Measurements from ENCODE around the gene PPP1R27.

PPP1R27 gene

DNA sequence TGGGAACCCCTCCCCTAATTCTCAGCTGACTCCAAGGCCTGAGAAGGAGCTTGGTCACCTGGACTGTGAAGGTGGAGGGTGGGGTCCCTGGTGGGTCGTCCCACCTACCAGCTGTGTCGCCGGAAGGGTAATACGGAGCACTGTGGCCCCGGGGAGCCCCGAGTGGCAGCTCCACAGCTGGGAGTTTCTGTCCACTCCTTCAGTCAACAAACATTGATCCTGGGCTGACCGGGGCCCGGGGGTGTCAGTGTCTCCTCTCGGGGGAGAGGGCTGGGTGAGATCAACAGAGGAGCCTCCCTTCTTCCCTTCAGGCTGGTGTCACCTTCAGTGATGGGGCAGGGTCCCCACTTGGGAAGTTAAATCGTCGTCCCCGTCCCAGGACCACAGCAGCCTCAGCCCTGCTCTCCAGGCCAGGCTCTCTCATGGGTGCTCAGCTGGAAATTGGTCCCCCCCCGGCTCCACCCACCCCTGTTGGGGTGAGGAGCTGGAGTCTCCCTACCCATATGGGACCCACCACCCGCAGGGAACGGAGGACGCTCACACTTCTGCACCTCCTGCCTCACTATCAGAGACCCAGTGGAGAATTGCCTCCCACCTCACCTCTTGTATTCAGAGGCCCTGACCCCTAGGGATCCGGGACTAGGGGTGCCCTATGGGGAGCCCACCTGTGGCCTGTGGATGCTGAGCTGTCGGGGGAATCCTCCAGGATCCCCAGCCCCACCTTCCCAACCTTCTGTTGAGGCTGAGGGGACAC is 29.0 kb downstream of the PPP1R27 start:
- DNase-seq, result no peak

DNA sequence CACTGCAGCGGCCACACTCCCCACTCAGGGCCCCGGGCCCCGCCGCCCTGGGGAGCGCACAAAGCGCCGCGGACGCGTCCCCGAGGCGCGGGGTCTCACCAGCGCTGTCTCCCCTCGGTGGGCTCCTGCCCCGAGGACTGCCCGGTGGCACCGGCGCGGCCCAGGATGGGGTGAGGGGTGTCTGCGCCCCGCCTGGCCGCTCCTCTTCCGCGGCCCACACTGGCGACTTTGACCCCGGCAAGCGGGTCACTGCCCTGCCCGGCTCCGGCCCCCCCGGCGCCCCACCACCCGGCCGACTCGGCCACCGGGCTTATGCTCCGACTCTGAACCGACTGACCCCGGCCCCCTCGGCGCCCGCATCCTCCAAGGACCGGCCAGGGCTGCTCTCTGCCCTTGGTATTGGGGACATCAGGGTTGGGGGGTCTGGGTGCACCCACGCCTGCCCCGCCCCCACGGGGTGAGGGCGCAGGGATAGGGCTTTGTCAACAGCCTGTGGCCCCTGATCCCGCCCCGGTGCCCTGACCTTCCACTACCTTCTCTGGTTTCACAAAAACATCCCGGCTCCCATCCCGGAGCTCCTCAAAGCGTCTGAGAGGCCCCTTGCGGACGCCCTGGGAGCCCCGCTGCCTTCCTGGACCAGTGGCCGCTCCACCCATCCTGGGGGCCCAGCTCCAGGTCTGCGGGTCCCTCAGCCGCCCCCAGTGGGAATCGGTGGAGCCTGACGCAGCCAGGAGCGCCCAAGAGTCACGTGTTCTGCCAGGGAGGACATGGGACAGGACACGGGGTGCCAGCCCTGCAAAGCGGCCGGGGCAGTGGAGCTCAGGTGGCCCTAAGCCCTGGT is 30.1 kb downstream of the PPP1R27 start:
- peak; percentile 42 for DNase-seq

DNA sequence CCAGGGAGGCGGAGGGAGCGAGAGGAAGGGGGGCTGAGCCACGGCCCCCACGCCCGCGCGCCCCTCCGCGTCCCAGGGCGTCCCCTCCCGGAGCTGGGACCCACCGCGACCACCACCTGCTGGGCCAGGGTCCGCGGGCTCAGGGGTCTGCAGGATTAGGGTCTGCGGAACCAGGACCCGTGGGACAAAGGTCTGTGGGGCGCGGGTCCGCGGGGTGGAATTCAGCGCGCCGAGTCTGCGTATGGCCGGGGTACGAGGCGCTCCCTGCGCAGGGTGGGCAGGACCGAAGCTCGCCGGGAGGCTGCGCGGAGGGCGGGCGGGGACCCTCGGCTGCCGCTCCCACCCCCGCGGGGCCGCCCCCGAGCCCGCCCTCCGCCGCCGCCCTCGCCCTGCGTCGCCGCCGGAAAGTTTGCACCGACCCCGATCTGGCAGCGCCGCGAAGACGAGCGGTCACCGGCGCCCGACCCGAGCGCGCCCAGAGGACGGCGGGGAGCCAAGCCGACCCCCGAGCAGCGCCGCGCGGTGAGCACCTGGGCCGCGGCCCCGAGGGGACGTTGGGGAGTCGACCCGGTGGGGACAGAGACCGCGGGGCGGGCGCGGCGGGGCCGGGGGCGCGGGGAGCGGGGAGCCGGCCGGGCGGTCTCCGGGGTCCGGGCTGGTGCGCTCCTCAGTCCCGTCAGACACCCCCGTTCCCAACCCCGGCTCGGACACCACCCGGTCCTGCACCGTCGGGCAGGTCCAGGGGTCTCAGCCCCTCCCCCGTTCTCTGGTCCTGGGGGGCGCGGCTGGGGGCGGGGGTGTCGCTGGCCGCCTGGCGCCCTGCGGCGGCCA is 30.9 kb downstream of the PPP1R27 start, which contains the start of gene GCGR:
GCGR (plus strand) TSS at position 423 of the 831 bp plus-strand sequence. CDS start 4,869 bp downstream, outside the sequence.
- no peak for DNase-seq

DNA sequence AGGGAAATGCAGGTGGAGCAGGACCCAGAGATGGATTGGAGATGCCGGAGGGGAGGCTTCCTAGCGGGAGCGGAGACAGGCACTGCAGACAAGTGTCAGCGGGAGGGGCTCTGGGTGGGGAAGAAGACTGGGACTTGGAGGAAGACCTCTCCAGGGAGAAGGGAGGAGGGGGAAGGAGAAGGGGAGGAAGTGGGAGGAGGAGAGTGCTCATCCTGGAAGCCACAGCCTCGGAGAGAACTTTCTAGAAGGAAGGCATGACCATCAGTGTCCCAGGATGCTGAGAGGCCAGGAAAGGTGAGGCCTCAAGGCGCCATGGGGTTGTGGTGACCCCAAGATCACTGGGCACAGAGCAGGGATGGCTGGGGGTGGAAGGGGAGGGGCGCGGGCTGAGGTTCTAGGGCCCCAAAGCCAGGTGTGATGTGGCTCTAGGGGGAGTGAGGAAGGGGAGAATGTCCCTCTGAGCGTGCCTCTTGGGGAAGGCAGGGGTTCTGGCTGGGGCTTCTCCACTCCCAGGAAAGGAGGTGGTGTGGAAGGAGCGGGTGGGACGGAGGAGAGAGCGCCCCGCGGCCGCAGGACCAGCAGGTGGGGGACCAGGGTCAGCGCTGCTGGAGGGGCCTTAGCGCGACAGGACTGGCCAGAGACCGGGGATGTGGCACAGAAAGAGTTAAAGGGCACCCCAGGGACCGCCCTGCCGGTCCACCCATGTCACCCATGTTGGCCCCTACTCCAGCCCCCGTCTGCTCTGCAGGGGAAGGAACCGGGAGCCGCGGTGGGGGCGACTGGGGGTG is 31.8 kb downstream of the PPP1R27 start:
- DNase-seq, result no peak

DNA sequence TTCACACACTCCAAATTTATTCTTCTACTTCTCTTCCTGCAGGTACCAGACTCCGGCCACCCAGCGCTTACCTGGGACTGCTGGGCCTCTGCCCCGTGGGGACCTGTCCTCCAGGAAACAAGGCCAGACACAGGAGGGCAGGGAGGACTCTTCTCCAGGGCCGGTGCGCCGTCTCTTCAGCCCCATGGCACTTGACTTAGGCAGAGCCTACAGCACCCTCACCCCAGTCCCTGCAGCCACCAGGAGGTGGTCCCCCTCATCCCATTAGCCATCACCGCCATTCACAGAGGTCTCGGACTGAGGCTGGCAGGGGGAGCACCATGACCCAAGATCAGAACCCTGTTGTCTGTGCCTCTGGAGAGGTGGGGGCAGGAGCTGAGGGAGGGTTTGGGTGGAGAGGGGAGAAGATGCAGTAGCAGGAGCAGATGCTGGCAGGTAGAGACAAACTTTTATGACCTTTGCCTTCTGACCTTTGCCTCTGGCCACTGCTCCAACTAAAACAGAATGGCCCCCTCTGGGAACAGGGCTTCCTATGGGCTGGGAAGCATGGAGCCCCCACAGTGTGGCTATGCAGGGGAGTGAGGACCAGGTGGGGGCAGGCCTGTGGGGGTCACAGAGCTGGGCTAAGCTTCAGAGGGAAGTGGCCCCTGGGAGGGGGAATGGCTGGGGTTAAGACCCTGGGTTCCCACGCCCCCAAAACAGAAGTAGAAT is 32.6 kb downstream of the PPP1R27 start:
- no peak for DNase-seq

DNA sequence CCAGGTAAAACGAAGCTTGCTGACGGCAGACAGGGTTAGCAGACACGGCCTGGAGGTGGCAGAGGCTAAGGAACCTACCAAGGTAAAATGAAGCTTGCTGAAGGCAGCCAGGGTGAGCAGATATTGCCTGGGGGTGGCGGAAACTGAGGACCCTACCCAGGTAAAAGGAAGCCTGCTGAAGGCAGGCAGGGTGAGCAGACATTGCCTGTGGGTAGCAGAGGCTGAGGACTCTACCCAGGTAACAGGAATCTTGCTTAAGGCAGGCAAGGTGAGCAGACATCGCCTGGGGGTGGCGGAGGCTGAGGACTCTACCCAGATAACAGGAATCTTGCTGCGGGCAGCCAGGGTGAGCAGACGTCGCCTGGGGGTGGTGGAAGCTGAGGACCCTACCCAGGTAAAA is 33.5 kb downstream of the PPP1R27 start:
- DNase-seq, result no peak

DNA sequence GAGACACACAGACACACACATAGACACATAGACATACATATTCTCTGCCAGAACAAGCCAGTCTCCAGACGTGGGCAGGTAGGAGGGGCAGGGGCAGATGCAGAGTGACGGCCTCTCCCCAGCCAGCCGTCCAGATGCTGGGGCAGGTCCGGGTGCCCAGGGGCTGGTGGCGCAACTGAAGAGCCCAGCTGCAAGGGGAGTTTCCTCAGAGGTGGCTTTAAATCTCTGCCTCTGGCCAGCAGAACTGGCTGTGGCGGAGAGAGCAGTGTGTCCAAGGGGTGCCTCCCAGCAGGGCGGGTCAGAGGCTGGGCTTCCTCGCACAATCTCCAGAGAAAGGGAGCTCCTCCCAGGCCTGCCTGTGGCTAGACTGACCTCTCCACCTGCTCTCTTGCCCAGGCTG is 40.3 kb downstream of the PPP1R27 start:
- DNase-seq, result no peak

DNA sequence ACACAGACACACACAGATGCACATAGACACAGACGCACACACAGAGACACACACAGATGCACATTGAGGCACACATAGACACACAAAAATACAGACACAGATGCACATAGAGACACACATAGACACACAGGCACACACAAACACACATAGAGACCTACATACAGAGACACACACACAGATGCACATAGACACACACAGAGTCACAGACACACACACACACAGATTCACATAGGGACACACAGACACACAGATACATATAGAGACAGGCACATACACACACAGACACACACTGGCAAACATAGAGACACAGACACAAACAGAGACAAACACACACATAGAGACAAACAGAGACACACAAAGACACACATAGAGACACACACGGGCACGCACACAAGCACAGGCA is 40.8 kb downstream of the PPP1R27 start:
- no peak for DNase-seq

DNA sequence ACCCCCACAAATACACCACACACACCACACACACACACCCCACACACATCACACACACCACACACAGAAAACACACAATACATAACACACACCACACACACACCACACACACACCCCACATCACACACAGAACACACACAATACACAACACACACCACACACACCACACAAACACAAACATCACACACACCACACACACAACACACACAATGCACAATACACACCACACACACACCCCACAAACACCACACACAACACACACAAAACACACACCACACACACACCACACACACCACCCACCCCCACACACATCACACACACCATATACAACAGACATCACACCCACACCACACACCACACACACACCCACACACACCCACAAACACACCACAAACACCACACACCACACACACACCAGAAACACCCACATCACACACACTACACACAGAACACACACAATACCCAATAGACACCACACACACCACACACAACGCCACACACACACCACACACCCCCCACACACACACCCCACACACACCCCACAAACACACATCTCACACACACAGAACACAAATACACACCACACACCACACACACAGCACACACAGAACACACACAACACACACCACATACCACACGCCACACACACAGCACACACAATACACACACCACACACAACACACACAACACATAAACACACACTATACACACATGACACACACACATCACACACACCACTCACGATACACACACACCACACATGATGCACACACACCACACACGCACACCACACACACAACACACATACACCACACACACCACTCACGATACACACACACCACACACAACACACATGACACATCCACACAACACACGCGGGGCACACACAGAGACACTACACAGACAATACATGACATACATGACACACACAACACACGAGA is 41.9 kb downstream of the PPP1R27 start:
- no peak for DNase-seq

Data from right kidney (tissue), 1 donor.